ENCODE data around the gene SMPDL3B. TPM values are rescaled to one million over a fixed set of nuclear protein-coding genes. Genes with fewer than 3 reads are reported as not detected.
"Not testable (repeated sequence)": the region's sequence is repeated elsewhere in the genome, so short reads cannot be mapped to it uniquely, and the experiment has no call there.

The SMPDL3B gene
- total and polyA plus RNA-seq, 2 donors from 2014 or later: 5.9 to 9.7 TPM

- no peak overlapping the region for H3K4me3 ChIP-seq (ENCODE audit: low read length in 3 of 3)
- H3K9ac ChIP-seq (ENCODE audit: low read length in 3 of 3): no peak overlapping the region
- no peaks in the 10 kb centered on the region for H3K27me3 ChIP-seq (ENCODE audit: control insufficient read depth, insufficient read depth, low read length)
- no peaks in the 10 kb centered on the region for H3K9me3 ChIP-seq (ENCODE audit: control insufficient read depth in 2 of 3, insufficient read depth in 1 of 3, low read length in 3 of 3)
- DNase-seq (no peak), FAIRE-seq (no peak)
- H3K27ac ChIP-seq (ENCODE audit: low read depth in 2 of 2, low read length in 2 of 2): no peak overlapping the region
- TF ChIP-seq, protein P1, sequence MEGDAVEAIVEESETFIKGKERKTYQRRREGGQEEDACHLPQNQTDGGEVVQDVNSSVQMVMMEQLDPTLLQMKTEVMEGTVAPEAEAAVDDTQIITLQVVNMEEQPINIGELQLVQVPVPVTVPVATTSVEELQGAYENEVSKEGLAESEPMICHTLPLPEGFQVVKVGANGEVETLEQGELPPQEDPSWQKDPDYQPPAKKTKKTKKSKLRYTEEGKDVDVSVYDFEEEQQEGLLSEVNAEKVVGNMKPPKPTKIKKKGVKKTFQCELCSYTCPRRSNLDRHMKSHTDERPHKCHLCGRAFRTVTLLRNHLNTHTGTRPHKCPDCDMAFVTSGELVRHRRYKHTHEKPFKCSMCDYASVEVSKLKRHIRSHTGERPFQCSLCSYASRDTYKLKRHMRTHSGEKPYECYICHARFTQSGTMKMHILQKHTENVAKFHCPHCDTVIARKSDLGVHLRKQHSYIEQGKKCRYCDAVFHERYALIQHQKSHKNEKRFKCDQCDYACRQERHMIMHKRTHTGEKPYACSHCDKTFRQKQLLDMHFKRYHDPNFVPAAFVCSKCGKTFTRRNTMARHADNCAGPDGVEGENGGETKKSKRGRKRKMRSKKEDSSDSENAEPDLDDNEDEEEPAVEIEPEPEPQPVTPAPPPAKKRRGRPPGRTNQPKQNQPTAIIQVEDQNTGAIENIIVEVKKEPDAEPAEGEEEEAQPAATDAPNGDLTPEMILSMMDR (IDR thresholded peaks at IDR 0.05; ENCODE audit: borderline replicate concordance, extremely low read depth, insufficient read depth): no peak
- H3K36me3 ChIP-seq (ENCODE audit: control insufficient read depth in 2 of 3, insufficient read depth in 3 of 3, low read length in 3 of 3): peaks cover 9 to 36% (median 30%) of the 10 kb centered on the region in 3 donors
- H3K4me1 ChIP-seq (ENCODE audit: control insufficient read depth in 2 of 3, insufficient read depth in 2 of 3, low read depth in 1 of 3, low read length in 3 of 3): no peaks in the 10 kb centered on the region
- intact Hi-C loops (cut with DNase I): no loop called here
Observed at GRCh38 chr1:27999055-27999454, 64.3 kb downstream of the SMPDL3B start.

DNA sequence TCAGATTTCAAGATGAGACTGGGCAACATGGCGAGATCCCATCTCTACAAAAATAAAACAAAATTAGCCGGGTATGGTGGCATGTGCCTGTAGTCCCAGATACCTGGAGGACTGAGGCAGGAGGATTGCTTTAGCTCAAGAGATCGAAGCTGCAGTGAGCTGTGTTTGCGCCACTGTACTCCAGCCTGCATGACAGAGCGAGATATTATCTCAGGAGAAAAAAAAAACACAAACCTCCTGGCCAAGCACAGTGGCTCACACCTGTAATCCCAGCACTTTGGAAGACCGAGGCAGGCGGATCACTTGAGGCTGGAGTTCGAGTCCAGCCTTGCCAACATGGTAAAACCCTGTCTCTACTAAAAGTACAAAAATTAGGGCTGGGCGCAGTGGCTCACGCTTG lies 67.8 kb downstream of the SMPDL3B start:
- H3K9me3 ChIP-seq (ENCODE audit: control insufficient read depth in 2 of 3, insufficient read depth in 1 of 3, low read length in 3 of 3): no peaks in the 10 kb centered on the region
- H3K36me3 ChIP-seq (ENCODE audit: control insufficient read depth in 2 of 3, insufficient read depth in 3 of 3, low read length in 3 of 3): peaks cover 5 to 39% (median 18%) of the 10 kb centered on the region in 3 donors
- no peak overlapping the region for H3K4me3 ChIP-seq (ENCODE audit: low read length in 3 of 3)
- DNase-seq: no peak
- H3K4me1 ChIP-seq (ENCODE audit: control insufficient read depth in 2 of 3, insufficient read depth in 2 of 3, low read depth in 1 of 3, low read length in 3 of 3): no peaks in the 10 kb centered on the region
- no peaks in the 10 kb centered on the region for H3K27me3 ChIP-seq (ENCODE audit: control insufficient read depth, insufficient read depth, low read length)
- no peak for FAIRE-seq
- intact Hi-C loops (cut with DNase I): no loop called here
- TF ChIP-seq, protein P1 (IDR thresholded peaks at IDR 0.05; ENCODE audit: borderline replicate concordance, extremely low read depth, insufficient read depth): no peak
- no peak overlapping the region for H3K9ac ChIP-seq (ENCODE audit: low read length in 3 of 3)
- no peak overlapping the region for H3K27ac ChIP-seq (ENCODE audit: low read depth in 2 of 2, low read length in 2 of 2)

- FAIRE-seq: not testable (repeated sequence)
Observed at GRCh38 chr1:28003117-28003516, 68.3 kb downstream of the SMPDL3B start.

More at GRCh38 chr1:28003117-28003516, 68.3 kb downstream of the SMPDL3B start:
- H3K4me1 ChIP-seq (ENCODE audit: control insufficient read depth in 2 of 3, insufficient read depth in 2 of 3, low read depth in 1 of 3, low read length in 3 of 3); H3K27me3 ChIP-seq (ENCODE audit: control insufficient read depth, insufficient read depth, low read length); intact Hi-C loops (cut with DNase I); H3K9me3 ChIP-seq (ENCODE audit: control insufficient read depth in 2 of 3, insufficient read depth in 1 of 3, low read length in 3 of 3); DNase-seq; H3K4me3 ChIP-seq (ENCODE audit: low read length in 3 of 3); H3K27ac ChIP-seq (ENCODE audit: low read depth in 2 of 2, low read length in 2 of 2); H3K9ac ChIP-seq (ENCODE audit: low read length in 3 of 3): not testable (repeated sequence)
- H3K36me3 ChIP-seq (ENCODE audit: control insufficient read depth in 2 of 3, insufficient read depth in 3 of 3, low read length in 3 of 3): peaks cover 5 to 35% (median 13%) of the 10 kb centered on the region in 3 donors

Other genes starting within 250 kb of the SMPDL3B start
- 17.0 TPM for gene FAM76A, start 209.0 kb upstream of the SMPDL3B start, total RNA-seq
- 5.9 TPM for gene FAM76A, start 209.0 kb upstream of the SMPDL3B start, polyA plus RNA-seq (ENCODE audit: insufficient read depth, low read depth, low replicate concordance)
- 49.0 TPM for gene STX12, start 161.8 kb upstream of the SMPDL3B start, total RNA-seq
- 27.9 TPM for gene STX12, start 161.8 kb upstream of the SMPDL3B start, polyA plus RNA-seq (ENCODE audit: insufficient read depth, low read depth, low replicate concordance)
- 38.6 TPM for gene PPP1R8, start 104.2 kb upstream of the SMPDL3B start, total RNA-seq
- gene PPP1R8, start 104.2 kb upstream of the SMPDL3B start, polyA plus RNA-seq (ENCODE audit: insufficient read depth, low read depth, low replicate concordance): 21.8 TPM
- 47.2 TPM for gene THEMIS2, start 62.5 kb upstream of the SMPDL3B start, total RNA-seq
- 5.2 TPM for gene THEMIS2, start 62.5 kb upstream of the SMPDL3B start, polyA plus RNA-seq (ENCODE audit: insufficient read depth, low read depth, low replicate concordance)
- 36.0 TPM for gene RPA2, start 20.4 kb upstream of the SMPDL3B start, total RNA-seq
- gene RPA2, start 20.4 kb upstream of the SMPDL3B start, polyA plus RNA-seq (ENCODE audit: insufficient read depth, low read depth, low replicate concordance): 32.6 TPM
- gene XKR8, start 25.0 kb downstream of the SMPDL3B start, total RNA-seq: 8.2 TPM
- 9.1 TPM for gene XKR8, start 25.0 kb downstream of the SMPDL3B start, polyA plus RNA-seq (ENCODE audit: insufficient read depth, low read depth, low replicate concordance)
- 32.0 TPM for gene EYA3, start 153.6 kb downstream of the SMPDL3B start, total RNA-seq
- gene EYA3, start 153.6 kb downstream of the SMPDL3B start, polyA plus RNA-seq (ENCODE audit: insufficient read depth, low read depth, low replicate concordance): 10.2 TPM
- 16.4 TPM for gene PTAFR, start 241.7 kb downstream of the SMPDL3B start, total RNA-seq
- 2.4 TPM for gene PTAFR, start 241.7 kb downstream of the SMPDL3B start, polyA plus RNA-seq (ENCODE audit: insufficient read depth, low read depth, low replicate concordance)

Measured in kidney (tissue), 14 donors.